HEK293 (cell line): Measurements from ENCODE around the gene COL5A3.
A peak's percentile ranks its signal among the peaks of the same experiment; 100 is the strongest.

Experiments used
- CTCF ChIA-PET: fragments of 350-600 bp; formaldehyde crosslinking; extraction: SDS; loops from one replicate; lab custom pipeline; 2021; ENCODE audit warnings: antibody characterized with exemption; lab: Yijun Ruan, JAX
- POLR2A ChIA-PET: fragments of 300-600 bp; formaldehyde crosslinking; extraction: SDS; loops from one replicate; lab custom pipeline; 2020; ENCODE audit warnings: antibody characterized with exemption, inconsistent platforms; lab: Yijun Ruan, JAX
- H3K27ac ChIP-seq: fragments of 200-500 bp; sonication (Bioruptor generic); 2 replicates; pipeline ENCODE4 v1.5.1; 2014; ENCODE audit warnings: low read depth, low read length, control low read depth, inconsistent platforms; ENCODE audit errors: extremely low read depth
- H3K36me3 ChIP-seq, 2 experiments: fragments of 200-500 bp in 1 of 2; sonication (Bioruptor generic) in 1 of 2; 1 replicate in 1 of 2; 2 replicates in 1 of 2; pipeline ENCODE4 v1.5.1; 2014 to 2017; ENCODE audit warnings: inconsistent platforms in 2 of 2, low read length in 2 of 2; ENCODE audit not compliant: control insufficient read depth in 2 of 2, insufficient read depth in 1 of 2
- H3K4me1 ChIP-seq: fragments of 200-500 bp; sonication (Bioruptor generic); 2 replicates; pipeline ENCODE4 v1.5.1; 2014; ENCODE audit warnings: mild to moderate bottlenecking, low read length, inconsistent platforms; ENCODE audit not compliant: control insufficient read depth, insufficient read depth
- H3K4me3 ChIP-seq: 2 replicates; pipeline ENCODE4 v1.5.1; 2011; ENCODE audit warnings: low read depth, mild to moderate bottlenecking, control low read depth, low read length, moderate library complexity
- H3K9me3 ChIP-seq: fragments of 200-500 bp; sonication (Bioruptor generic); 2 replicates; pipeline ENCODE4 v1.5.1; 2014; ENCODE audit warnings: low read depth, low read length, inconsistent platforms; ENCODE audit not compliant: control insufficient read depth, insufficient read depth
- HIC1 ChIP-seq: fragments of 450-650 bp; formaldehyde crosslinking; IDR thresholded peaks from 2 replicates; pipeline ENCODE4 v1.5.1; 2016; ENCODE audit warnings: missing biosample characterization, missing genetic modification characterization
- HOXA7 ChIP-seq: sonication (generic); formaldehyde crosslinking; IDR thresholded peaks from 2 replicates; pipeline ENCODE4 v1.8.1; 2022; ENCODE audit warnings: missing genetic modification reagents, borderline replicate concordance
- HOXD13 ChIP-seq: sonication (generic); formaldehyde crosslinking; IDR thresholded peaks from 2 replicates; pipeline ENCODE4 v1.8.0; 2022; ENCODE audit warnings: missing genetic modification reagents, borderline replicate concordance
- MYNN ChIP-seq: fragments of 450-650 bp; formaldehyde crosslinking; IDR thresholded peaks from 2 replicates; pipeline ENCODE4 v1.5.1; 2016; ENCODE audit warnings: missing biosample characterization, missing genetic modification characterization, borderline replicate concordance
- SCRT2 ChIP-seq: fragments of 450-650 bp; formaldehyde crosslinking; IDR thresholded peaks from 2 replicates; pipeline ENCODE4 v1.5.1; 2016; ENCODE audit warnings: missing biosample characterization, missing genetic modification characterization
- SP2 ChIP-seq: fragments of 450-650 bp; formaldehyde crosslinking; IDR thresholded peaks from 2 replicates; pipeline ENCODE4 v1.5.1; 2016; ENCODE audit warnings: missing biosample characterization, missing genetic modification characterization
- SP7 ChIP-seq: fragments of 450-650 bp; formaldehyde crosslinking; IDR thresholded peaks from 2 replicates; pipeline ENCODE4 v1.5.1; 2016; ENCODE audit warnings: missing biosample characterization, missing genetic modification characterization
- TSHZ1 ChIP-seq: fragments of 450-650 bp; formaldehyde crosslinking; IDR thresholded peaks from 2 replicates; pipeline ENCODE4 v1.5.1; 2016; ENCODE audit warnings: missing biosample characterization, missing genetic modification characterization, borderline replicate concordance
- YY2 ChIP-seq: fragments of 450-650 bp; formaldehyde crosslinking; IDR thresholded peaks from 2 replicates; pipeline ENCODE4 v1.5.1; 2016; ENCODE audit warnings: missing biosample characterization, missing genetic modification characterization
- ZFP3 ChIP-seq: fragments of 450-650 bp; formaldehyde crosslinking; IDR thresholded peaks from 2 replicates; pipeline ENCODE4 v1.5.1; 2016; ENCODE audit warnings: low read depth, missing biosample characterization, missing genetic modification characterization
- ZNF112 ChIP-seq: fragments of 450-650 bp; formaldehyde crosslinking; IDR thresholded peaks from 2 replicates; pipeline ENCODE4 v1.5.0; 2017; ENCODE audit warnings: missing biosample characterization, missing genetic modification characterization
- ZNF121 ChIP-seq: fragments of 450-650 bp; formaldehyde crosslinking; IDR thresholded peaks from 2 replicates; pipeline ENCODE4 v1.5.1; 2016; ENCODE audit warnings: missing biosample characterization, missing genetic modification characterization
- ZNF157 ChIP-seq: fragments of 450-650 bp; formaldehyde crosslinking; IDR thresholded peaks from 2 replicates; pipeline ENCODE4 v1.5.1; 2016; ENCODE audit warnings: missing biosample characterization, missing genetic modification characterization
- ZNF16 ChIP-seq: fragments of 450-650 bp; formaldehyde crosslinking; IDR thresholded peaks from 2 replicates; pipeline ENCODE4 v1.5.1; 2016; ENCODE audit warnings: low read depth, missing biosample characterization, missing genetic modification characterization
- ZNF202 ChIP-seq: fragments of 450-650 bp; formaldehyde crosslinking; IDR thresholded peaks from 2 replicates; pipeline ENCODE4 v1.5.1; 2016; ENCODE audit warnings: missing biosample characterization, missing genetic modification characterization, borderline replicate concordance
- ZNF223 ChIP-seq: fragments of 450-650 bp; formaldehyde crosslinking; IDR thresholded peaks from 2 replicates; pipeline ENCODE4 v1.5.1; 2016; ENCODE audit warnings: missing biosample characterization, missing genetic modification characterization
- ZNF23 ChIP-seq: fragments of 450-650 bp; formaldehyde crosslinking; IDR thresholded peaks from 2 replicates; pipeline ENCODE4 v1.5.1; 2016; ENCODE audit warnings: missing biosample characterization, missing genetic modification characterization, borderline replicate concordance
- ZNF248 ChIP-seq: fragments of 450-650 bp; formaldehyde crosslinking; IDR thresholded peaks from 2 replicates; pipeline ENCODE4 v1.5.1; 2017; ENCODE audit warnings: missing biosample characterization, missing genetic modification characterization
- ZNF324 ChIP-seq: fragments of 450-650 bp; formaldehyde crosslinking; IDR thresholded peaks from 2 replicates; pipeline ENCODE4 v1.5.1; 2016; ENCODE audit warnings: missing biosample characterization, missing genetic modification characterization
- ZNF335 ChIP-seq: fragments of 450-650 bp; formaldehyde crosslinking; conservative IDR thresholded peaks from 2 replicates; pipeline ENCODE4 v1.5.1; 2016; ENCODE audit warnings: missing biosample characterization, missing genetic modification characterization
- ZNF37A ChIP-seq: fragments of 450-650 bp; IDR thresholded peaks from 2 replicates; pipeline ENCODE4 v1.5.1; 2018; ENCODE audit warnings: missing biosample characterization, missing genetic modification characterization
- ZNF404 ChIP-seq: fragments of 450-650 bp; formaldehyde crosslinking; IDR thresholded peaks from 2 replicates; pipeline ENCODE4 v1.5.1; 2017; ENCODE audit warnings: missing biosample characterization, missing genetic modification characterization
- ZNF610 ChIP-seq: fragments of 450-650 bp; formaldehyde crosslinking; IDR thresholded peaks from 2 replicates; pipeline ENCODE4 v1.5.1; 2016; ENCODE audit warnings: missing biosample characterization, missing genetic modification characterization, borderline replicate concordance
- ZNF645 ChIP-seq: fragments of 450-650 bp; formaldehyde crosslinking; IDR thresholded peaks from 2 replicates; pipeline ENCODE4; 2016; ENCODE audit warnings: missing biosample characterization, missing genetic modification characterization
- ZNF704 ChIP-seq: fragments of 450-650 bp; formaldehyde crosslinking; IDR thresholded peaks from 2 replicates; pipeline ENCODE4 v1.5.1; 2016; ENCODE audit warnings: missing biosample characterization, missing genetic modification characterization
- ZNF707 ChIP-seq: fragments of 450-650 bp; formaldehyde crosslinking; IDR thresholded peaks from 2 replicates; pipeline ENCODE4 v1.5.1; 2016; ENCODE audit warnings: missing biosample characterization, missing genetic modification characterization
- ZNF837 ChIP-seq: fragments of 450-650 bp; formaldehyde crosslinking; IDR thresholded peaks from 2 replicates; pipeline ENCODE4 v1.5.1; 2016; ENCODE audit warnings: missing biosample characterization, missing genetic modification characterization
- ZXDB ChIP-seq: fragments of 450-650 bp; formaldehyde crosslinking; IDR thresholded peaks from 2 replicates; pipeline ENCODE4 v1.5.1; 2016; ENCODE audit warnings: missing biosample characterization, missing genetic modification characterization

The COL5A3 gene

GRCh38 chr19:10010939-10011338 is 635 bp upstream of the COL5A3 start:
- CTCF ChIA-PET = interaction anchor here (0.9 to 2.4 kb wide), 2 partner anchors 11 to 17 kb away, joined by 3 to 11 read pairs; no protein-coding TSS in a partner anchor
- Histone ChIP-seq H3K36me3 (no peaks in the 10 kb centered on the region), H3K27ac (no peak overlapping the region), H3K9me3 (no peaks in the 10 kb centered on the region), H3K4me3 (no peak overlapping the region), H3K4me1 (peaks cover 7% of the 10 kb centered on the region; the same call in 1 of the 2 replicates)
- TF ChIP-seq ZNF121 (tag by site-specific recombination) (peak; percentile 77), SCRT2 (tag by site-specific recombination) (no peak)
- POLR2A ChIA-PET = no interaction called here

GRCh38 chr19:10009714-10010224 is 535 bp downstream of the COL5A3 start:
- peaks cover 7% of the 10 kb centered on the region; the same call in 1 of the 2 replicates for H3K4me1 ChIP-seq
- CTCF ChIA-PET = interaction anchor here (0.6 to 2.4 kb wide), 3 partner anchors 10 to 78 kb away, joined by 3 to 11 read pairs (median 9); no protein-coding TSS in a partner anchor
- POLR2A ChIA-PET = interaction anchor here (1.1 kb wide), 1 partner anchor 10 kb away, joined by 5 read pairs; no protein-coding TSS in a partner anchor
- no peak for TF ChIP-seq ZNF704 (tag by site-specific recombination)
- peak; percentile 56 for TF ChIP-seq YY2
- TF ChIP-seq ZNF248 (tag by site-specific recombination) = 0 out of 2 replicates have a peak, but pooled peaks have one; percentile 44
- TF ChIP-seq SP7 = no peak
- TF ChIP-seq ZNF16 (tag by site-specific recombination) = no peak
- TF ChIP-seq ZNF837 (tag by site-specific recombination) = no peak
- TF ChIP-seq ZNF645 (tag by site-specific recombination) = no peak
- no peak for TF ChIP-seq ZNF610
- TF ChIP-seq SP2 (tag by site-specific recombination) = no peak
- no peak for TF ChIP-seq ZNF223
- no peak for TF ChIP-seq ZXDB
- TF ChIP-seq ZNF112 (tag by site-specific recombination) = peak; percentile 43; the same call in 1 of the 2 replicates
- no peak for TF ChIP-seq ZFP3 (tag by site-specific recombination)
- TF ChIP-seq TSHZ1 = 0 out of 2 replicates have a peak, but pooled peaks have one; percentile 36
- TF ChIP-seq HOXD13 = no peak
- TF ChIP-seq MYNN (tag by site-specific recombination) = no peak
- TF ChIP-seq HOXA7 (CRISPR knock-in tag) = no peak
- TF ChIP-seq ZNF404 = no peak
- 0 out of 2 replicates have a peak, but pooled peaks have one; percentile 12 for TF ChIP-seq ZNF707
- 0 out of 2 replicates have a peak, but pooled peaks have one; percentile 11 for TF ChIP-seq HIC1
- 0 out of 2 replicates have a peak, but pooled peaks have one; percentile 24 for TF ChIP-seq ZNF157
- no peak for TF ChIP-seq ZNF37A (tag by site-specific recombination)
- TF ChIP-seq ZNF335 (tag by site-specific recombination) = no peak
- no peak for TF ChIP-seq ZNF324 (tag by site-specific recombination)
- peak; percentile 34; the same call in 1 of the 2 replicates for TF ChIP-seq ZNF23 (tag by site-specific recombination)
- no peak for TF ChIP-seq ZNF202 (tag by site-specific recombination)

More at GRCh38 chr19:10009714-10010224, 535 bp downstream of the COL5A3 start:
- H3K36me3 ChIP-seq = no peaks in the 10 kb centered on the region
- 0 out of 2 replicates have a peak overlapping the region, but pooled peaks have one; percentile 2 for H3K4me3 ChIP-seq
- H3K27ac ChIP-seq = no peak overlapping the region
- no peaks in the 10 kb centered on the region for H3K9me3 ChIP-seq
